GM18526 (cell line): ENCODE results near the gene DCAF6.

Experiments
- POLR2A ChIP-seq: IDR thresholded peaks from 3 replicates; pipeline ENCODE4 v1.6.1; 2011; ENCODE audit not compliant: insufficient read length; ENCODE audit errors: extremely low read depth

The DCAF6 gene

DNA sequence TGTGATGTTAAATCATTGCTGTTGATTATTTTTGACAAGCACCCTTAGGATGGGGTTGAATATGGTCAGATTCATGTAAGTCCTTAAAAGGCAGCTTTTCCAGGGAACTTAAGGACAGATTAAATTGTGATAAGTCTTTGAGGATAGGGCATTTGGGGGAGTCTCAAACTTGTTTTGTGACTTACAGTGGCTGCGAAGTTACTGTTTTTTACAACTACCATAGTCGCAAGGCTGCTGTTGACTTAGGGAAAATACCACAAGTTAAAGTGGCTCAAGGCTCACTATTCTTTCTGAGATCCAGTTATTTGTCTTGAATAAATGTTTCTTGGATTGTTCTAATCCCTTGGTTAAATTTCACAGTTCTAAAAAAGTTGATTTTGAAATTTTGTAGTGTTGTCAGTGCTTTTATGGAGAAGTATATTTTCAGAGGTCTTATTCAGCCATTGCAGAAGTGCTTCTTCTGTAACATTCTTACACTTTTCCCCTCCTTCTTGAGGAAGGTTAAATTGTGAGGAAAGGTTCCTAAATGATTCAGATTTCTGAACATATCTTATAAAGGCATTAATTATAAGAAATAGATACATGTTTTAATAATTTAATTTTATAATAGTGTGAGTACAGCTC lies 47.4 kb downstream of the DCAF6 start:
- no peak for TF ChIP-seq POLR2A

- no peak for TF ChIP-seq POLR2A
These were observed 48.5 kb downstream of the DCAF6 start for GRCh38 chr1:167984886-167985489.

DNA sequence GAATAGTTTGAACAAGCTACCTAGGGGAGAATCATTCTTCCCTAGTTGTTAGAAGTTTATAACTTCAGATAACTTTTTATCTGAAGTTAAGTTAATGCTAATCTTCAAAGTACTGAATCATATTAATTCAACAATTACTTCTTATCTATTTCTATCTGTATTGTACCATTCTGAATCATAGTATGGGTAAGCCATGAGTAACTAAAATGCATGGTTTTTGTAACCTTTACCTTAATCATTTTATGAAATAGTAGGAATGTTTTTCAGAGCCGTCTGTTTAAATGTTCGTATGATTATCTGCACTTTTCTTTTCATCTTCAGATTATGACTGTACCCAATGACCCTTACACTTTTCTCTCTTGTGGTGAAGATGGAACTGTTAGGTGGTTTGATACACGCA lies 50.7 kb downstream of the DCAF6 start:
- TF ChIP-seq POLR2A = no peak

DNA sequence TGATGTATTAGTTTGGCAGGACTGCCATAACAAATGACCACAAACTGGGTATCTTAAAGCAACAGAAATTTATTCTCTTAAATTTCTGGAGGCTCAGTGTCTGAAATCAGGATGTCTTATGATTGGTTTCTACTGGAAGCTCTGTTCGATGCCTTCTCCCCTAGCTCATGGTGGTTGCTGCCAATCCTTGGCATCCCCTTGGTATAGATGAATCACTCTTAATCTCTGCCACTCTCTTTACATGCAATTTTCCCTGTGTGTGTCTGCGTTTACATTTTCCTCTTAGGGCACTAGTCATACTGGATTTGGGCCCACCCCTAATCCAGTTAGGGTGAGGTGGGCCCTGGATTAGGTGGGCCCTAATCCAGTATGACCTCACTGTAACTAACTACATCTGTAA lies 55.1 kb downstream of the DCAF6 start:
- no peak for TF ChIP-seq POLR2A

GRCh38 chr1:167993720-167994119 lies 57.2 kb downstream of the DCAF6 start:
- TF ChIP-seq POLR2A = no peak

GRCh38 chr1:167994560-167994959 lies 58.1 kb downstream of the DCAF6 start:
- TF ChIP-seq POLR2A = no peak

GRCh38 chr1:167995038-167995437 lies 58.6 kb downstream of the DCAF6 start:
- no peak for TF ChIP-seq POLR2A

- no peak for TF ChIP-seq POLR2A
These were observed 59.8 kb downstream of the DCAF6 start for GRCh38 chr1:167996266-167996665.

DNA sequence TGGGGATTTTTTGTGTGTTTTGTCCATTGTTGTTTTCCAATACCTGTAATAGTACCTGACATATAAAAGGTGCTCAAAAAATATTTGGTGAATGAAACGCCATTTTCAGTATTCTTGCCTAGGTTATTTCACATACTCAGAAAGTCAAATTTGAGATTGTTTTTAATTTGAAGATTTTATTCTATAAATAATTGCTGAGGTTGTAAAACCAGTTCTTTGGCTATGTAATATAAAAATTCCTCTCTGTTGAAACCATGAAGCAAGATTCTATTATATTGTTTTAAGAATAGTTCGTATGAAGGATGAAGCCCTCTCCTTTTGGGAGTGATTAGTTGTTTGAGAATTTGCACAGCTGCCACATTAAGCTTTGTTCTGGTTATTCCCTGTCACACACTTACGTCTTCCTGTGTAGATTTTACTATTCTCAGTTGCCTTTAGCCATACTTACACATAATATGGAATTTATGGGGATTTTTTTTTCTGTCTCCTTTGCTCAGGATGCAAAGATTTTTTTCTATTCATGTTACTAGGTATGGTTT lies 60.6 kb downstream of the DCAF6 start:
- TF ChIP-seq POLR2A = no peak

- no peak for TF ChIP-seq POLR2A
These were observed 63.4 kb downstream of the DCAF6 start for GRCh38 chr1:167999877-168000276.

DNA sequence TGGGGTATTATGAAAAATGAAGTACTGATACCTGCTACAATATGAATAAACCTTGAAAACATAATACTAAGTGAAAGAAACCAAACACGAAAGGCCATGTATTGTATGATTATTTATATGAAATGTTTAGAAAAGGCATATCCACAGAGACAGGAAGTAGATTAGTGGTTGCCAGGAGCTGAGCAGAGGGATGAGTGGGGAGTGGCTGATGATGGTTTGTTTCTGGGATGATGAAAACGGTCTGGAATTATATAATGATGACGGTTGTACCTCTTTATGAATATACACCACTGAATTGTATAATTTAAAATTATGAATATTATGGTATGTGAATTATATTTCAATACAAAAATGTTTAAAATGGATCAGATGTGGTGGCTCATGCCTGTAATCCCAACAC lies 64.2 kb downstream of the DCAF6 start:
- TF ChIP-seq POLR2A = no peak

DNA sequence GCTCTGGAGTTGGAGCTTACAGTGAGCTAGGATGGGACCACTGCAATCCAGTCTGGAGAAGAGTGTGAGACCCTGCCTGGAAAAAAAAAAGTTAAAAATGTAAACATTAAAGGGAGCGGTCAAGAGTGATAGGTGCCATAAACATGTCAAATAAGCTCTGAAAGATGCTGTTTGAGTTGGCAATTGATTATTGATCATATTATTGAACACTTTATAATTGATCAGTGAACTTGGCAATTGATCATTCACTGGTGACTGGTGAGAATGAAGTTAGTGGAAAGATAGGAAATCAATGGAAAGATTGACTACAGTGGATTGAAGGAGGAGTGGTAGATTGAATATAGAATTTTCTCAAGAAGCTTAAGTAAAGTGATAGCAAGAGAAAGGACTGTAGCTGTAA lies 64.7 kb downstream of the DCAF6 start:
- TF ChIP-seq POLR2A = no peak

- TF ChIP-seq POLR2A = no peak
These were observed 68.0 kb downstream of the DCAF6 start for GRCh38 chr1:168004531-168004930.

DNA sequence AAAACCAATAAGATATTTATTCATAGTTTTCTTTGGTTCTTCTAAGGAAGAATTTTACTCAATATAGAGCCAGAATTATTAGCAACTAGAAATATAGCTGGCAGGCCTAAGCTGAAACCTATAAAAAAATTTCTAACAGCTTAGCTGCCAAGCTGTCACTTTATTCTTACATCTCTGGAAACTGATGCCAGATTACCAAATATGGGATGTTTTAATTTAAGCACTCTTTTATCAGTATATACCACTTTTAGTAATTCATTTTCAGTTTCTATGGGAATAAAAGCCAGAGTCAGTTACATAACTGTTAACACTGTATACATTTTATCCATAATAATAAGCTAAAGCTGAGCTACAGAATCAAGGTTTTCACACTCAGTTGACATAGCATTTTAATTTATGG lies 69.0 kb downstream of the DCAF6 start:
- no peak for TF ChIP-seq POLR2A

GRCh38 chr1:168007691-168008090 lies 71.2 kb downstream of the DCAF6 start:
- TF ChIP-seq POLR2A = no peak

DNA sequence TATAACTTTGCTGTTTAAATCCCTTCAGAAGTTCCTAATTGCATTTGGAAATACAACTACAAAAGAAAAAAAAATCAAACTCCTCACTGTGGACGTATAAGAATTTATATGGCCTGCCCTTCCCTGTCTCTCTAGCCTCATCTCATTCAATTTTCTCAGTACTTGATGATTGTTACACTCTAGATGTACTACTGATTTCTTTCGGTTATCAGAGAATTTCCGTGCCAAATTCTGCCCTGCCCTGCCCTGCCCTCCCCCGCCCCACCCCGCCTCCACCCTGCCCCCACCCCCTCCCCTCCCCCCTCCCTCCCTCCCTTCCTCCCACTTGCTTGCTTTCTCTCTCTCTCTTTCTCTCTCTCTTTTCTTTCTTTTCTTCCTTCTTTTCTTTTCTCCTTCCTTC lies 72.1 kb downstream of the DCAF6 start:
- no peak for TF ChIP-seq POLR2A

GRCh38 chr1:168009322-168009721 lies 72.8 kb downstream of the DCAF6 start:
- no peak for TF ChIP-seq POLR2A
